OCI-M2 (cell line): ENCODE data around the gene FKBP8.
"Not testable (repeated sequence)": the region's sequence is repeated elsewhere in the genome, so short reads cannot be mapped to it uniquely, and the experiment has no call there.

Experiments
- DNase-seq: peaks from one replicate; lab custom pipeline; 2025; ENCODE audit not compliant: unreplicated experiment; lab: John Stamatoyannopoulos, UW

The FKBP8 gene

GRCh38 chr19:18542941-18543813 is at the start of gene FKBP8:
Gene FKBP8 (minus strand): TSS chr19:18543573. CDS start chr19:18541970, 1,603 bp downstream.
- peak; percentile 63 for DNase-seq

DNA sequence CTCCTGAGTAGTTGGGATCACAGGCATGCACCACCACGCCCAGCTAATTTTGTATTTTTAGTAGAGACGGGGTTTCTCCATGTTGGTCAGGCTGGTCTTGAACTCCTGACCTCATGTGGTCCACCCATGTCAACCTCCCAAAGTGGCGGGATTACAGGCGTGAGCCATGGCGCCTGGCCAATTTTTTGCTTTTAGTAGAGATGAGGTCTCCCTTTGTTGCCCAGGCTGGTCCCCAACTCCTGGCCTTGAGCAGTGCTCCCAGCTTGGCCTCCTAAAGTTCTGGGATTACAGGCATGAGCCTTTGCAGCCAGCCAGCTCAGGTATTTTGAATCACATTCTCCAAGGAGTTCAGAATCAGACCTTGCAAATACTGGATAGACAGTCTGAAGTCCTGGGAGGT is 49.4 kb upstream of the FKBP8 start:
- DNase-seq: not testable (repeated sequence)

DNA sequence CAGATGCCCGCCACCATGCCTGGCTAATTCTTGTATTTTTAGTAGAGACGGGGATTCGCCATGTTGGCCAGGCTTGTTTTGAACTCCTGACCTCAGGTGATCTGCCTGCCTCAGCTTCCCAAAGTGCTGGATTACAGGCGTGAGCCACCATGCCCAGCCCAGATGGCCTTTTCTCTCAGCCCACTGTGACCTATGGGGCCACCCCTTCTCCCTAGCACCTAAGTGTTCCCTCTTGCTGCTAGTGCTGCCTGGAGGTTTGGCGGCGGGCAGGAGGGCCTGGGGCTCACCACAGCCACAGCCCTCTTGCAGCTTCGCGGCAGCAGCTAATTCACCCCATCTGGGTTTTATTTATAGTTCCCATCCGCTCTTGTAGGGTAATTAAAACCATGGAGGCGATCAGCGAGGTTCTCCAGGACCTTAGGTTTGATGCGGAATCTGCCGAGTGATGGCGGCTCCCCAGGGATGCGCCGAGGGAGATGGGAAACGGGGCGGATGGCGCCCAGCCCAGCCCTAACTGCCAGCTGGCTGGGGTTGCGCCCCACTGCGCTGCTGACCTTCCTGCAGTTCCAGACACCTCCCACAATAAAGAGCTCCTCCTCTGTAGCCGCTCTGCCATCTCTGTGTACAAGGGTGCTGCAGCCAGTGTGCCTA is 48.5 kb upstream of the FKBP8 start:
- DNase-seq: no peak

DNA sequence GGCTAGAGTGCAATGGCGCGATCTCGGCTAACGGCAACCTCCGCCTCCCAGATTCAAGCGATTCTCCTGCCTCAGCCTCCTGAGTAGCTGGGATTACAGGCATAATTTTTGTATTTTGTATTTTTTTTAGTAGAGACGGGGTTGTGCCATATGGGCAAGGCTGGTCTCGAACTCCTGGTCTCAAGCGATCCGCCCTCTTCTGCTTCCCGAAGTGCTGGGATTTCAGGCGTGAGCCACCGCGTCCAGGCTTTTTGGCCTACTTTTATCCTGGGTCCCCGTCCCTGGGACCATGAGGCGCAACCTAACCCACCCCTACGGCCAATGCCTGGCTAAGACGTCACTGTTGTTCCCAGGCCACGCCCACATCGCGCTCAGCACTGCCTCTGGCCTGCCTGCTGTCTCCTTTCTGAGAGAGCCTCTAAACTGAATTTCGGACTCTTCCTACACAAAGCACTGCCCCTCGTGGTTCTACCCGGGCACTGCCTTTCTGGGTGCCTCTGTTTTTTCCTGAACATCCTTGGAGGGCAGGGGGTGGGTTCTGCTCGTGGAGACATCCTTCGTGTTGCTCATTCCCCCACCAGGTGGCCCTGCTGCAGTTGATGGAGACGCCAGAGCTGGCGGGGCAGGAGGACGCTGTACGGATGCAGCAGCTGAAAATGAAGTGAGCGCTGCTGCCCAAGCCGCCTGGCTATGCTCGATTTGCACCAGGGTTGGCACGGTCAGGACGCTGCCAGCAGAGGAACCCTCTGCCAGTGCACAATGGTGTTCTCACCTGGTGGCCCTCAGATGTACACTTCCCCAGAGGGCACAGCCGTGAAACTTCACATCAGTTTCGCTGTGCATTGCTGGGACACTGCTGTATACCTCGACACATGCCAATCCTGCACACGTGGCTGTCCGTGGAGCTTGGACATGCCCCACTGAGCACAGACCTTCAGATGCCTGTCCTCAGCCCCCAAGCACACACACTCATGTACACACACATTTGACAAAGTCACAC is 47.2 kb upstream of the FKBP8 start:
- DNase-seq: no peak

DNA sequence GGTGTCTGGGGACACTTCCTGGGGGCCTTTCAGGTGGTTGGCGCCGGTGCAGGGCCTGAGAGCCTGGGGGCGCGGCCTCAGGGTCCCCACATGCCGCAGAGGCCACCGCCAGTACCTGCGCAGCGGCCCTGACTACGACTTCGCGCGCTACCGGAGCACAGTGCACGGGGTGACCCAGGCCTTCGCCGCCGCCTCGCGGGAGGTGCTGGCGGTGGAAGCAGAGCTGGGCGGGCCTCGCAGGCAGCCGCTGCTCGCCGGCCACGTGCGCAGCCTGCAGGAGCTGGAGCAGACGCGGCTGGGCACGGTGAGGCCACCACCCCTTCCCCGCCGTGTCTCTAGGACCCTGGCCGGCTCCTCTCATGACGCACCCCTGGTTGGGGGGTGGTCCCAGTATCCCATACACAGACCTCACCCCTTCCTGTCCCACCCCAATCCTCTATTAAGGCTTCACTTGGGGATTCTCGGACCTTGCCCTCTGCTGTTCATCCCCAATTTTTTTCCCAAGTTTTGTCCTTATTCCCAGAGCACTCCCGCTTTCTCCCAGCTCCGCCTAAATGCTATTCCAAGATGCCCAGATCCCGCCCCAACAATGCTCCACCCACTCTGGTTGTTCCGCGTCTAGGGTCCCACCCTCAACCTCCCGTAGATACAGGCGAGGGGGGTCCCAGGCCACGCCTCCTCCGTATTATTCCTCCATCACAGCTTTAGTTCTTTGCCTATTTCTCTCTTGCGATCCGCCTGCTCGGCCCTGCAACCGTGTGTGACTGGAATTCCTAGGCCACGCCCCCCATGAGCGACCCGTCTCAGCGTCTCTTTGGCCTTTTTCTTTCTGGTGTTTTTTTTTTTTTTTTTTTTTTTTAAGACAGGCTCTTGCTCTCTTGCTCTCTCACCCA is 46.3 kb upstream of the FKBP8 start:
- no peak for DNase-seq

DNA sequence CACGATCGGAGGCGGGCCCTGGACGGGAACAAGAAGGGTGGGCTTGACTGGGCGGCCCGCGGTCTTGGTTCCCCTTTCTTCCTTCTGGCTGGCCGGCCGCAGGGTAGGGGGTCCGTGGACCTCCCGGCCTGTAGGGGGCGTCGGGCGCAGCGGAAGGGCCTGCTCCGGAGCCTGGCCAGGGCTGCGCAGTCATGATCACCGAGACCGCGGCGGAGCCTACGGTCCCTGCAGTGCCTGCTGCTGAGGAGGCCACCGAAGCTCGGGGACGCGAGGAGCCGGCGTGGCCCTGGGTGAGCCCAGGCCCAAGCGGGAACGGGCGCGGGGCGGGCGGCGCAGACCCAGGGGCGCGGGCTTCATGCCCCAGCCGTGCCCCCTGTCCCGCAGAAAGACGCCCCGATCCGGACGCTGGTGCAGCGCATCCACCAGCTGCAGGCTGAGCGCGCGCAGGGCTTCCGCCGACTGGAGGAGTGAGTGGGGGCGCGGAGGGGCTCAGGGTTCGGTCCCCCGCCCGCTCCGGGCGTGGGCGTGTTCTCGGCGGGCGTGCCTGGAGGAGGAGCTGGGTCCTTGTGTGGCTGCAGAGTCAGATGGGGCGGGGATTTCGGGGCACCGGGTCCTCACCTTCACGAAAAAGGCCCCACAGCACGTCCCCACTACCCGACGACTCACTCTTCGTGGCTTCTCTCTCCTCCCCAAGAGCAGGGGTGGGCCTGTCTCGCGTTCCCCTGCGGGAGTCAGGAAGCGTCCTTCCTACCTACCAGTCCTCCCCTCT is 45.4 kb upstream of the FKBP8 start, which contains the start of gene REX1BD:
Gene REX1BD (plus strand): TSS at position 188 of the 769 bp plus-strand sequence. CDS start 4 bp downstream, at position 192.
- peak; percentile 73 for DNase-seq

- DNase-seq: no peak
These were observed 44.7 kb upstream of the FKBP8 start for GRCh38 chr19:18587962-18588610.

DNA sequence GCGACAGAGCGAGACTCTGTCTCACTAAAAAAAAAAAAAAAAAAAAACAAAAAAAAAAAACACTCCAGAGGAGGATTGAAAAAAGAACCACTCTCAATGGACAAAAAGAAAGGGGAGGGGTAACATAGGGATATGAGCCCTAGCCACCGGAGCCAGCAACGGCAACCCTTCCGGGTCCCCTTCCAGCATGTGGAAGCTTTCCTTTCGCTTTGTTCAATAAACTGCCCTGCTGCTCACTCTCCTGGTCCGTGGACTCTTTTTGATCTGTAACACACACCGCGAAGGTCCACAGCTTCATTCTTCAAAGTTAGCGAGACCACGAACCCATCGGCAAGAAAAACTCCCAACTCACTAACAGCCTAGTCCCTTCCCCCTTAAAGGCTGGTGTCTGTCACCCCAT is 44.2 kb upstream of the FKBP8 start:
- DNase-seq: no peak

DNA sequence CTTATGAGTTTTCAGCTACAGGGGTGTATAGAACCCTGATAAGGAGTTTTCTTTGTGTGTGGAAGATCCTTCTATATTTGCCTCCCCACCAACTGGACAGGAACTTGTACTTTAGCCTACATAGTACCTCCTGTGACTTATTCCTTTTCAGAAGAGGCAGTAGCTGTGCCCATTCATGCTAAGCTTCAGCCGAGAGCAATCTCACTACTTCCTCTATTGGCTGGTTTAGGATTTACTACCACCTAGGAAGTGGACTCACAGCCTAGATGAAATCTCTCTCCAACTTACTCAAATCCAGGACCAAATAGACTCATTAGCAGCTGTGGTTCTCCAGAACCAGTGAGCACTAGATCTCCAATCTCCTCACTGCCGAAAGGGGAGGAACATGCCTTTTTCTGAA is 42.9 kb upstream of the FKBP8 start:
- DNase-seq: no peak

- no peak for DNase-seq
These were observed 36.9 kb upstream of the FKBP8 start for GRCh38 chr19:18580311-18580710.

DNA sequence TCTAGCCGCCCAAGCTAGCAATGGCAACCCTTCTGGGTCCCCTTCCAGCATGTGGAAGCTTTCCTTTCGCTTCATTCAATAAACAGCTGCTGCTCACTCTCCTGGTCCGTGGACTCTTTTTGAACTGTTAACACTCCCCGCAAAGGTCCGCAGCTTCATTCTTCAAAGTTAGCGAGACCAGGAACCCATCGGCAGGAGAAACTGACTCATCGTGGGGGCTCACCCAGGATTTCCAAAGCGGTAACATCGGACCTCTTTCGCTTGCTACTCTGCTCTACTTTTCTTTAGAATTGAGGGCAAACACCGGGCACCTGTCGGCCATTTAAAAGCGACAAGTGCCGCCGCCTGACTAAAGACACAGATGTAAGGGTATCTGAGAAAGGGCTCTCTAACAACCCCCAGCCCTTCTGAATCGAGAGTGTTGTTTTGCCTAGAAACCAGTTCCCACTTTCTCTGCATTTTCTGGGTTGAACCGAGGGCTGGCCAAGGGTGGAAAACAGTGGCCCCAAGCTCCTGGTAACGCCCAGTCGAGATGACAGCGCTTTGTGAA is 34.1 kb upstream of the FKBP8 start:
- DNase-seq: no peak

DNA sequence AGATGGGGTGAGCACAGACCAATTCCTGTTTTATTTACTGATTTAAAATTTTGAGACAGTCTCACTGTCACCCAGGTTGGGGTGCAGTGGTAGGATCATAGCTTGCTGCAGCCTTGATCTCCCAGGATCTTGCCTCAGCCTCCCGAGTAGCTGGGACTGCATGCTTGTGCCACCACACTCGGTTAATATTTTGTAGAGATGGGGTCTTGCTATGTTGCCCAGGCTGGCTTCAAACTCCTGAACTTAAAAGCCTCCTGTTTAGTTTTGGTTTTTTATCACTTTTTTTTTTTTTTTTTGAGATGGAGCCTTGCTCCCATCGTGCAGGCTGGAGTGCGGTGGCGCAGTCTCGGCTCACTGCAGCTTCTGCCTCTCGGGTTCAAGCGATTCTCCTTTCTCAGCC is 33.0 kb upstream of the FKBP8 start:
- DNase-seq: no peak

DNA sequence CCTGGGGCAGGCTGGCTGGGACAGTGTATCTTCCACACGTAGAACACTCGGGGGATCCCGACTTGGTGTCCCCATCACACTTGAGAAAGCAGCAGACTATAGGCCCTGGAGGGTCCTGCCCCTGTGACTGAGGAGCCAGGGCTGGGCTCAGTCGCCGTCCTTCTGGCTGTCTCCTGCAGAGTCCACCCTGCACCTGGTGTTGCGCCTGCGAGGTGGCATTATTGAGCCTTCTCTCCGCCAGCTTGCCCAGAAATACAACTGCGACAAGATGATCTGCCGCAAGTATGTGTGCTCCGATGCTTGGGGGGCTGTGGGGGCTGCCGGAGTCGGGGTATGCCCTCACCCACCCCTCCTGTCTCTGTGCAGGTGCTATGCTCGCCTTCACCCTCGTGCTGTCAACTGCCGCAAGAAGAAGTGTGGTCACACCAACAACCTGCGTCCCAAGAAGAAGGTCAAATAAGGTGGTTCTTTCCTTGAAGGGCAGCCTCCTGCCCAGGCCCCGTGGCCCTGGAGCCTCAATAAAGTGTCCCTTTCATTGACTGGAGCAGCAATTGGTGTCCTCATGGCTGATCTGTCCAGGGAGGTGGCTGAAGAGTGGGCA is 31.4 kb upstream of the FKBP8 start:
- no peak for DNase-seq

DNA sequence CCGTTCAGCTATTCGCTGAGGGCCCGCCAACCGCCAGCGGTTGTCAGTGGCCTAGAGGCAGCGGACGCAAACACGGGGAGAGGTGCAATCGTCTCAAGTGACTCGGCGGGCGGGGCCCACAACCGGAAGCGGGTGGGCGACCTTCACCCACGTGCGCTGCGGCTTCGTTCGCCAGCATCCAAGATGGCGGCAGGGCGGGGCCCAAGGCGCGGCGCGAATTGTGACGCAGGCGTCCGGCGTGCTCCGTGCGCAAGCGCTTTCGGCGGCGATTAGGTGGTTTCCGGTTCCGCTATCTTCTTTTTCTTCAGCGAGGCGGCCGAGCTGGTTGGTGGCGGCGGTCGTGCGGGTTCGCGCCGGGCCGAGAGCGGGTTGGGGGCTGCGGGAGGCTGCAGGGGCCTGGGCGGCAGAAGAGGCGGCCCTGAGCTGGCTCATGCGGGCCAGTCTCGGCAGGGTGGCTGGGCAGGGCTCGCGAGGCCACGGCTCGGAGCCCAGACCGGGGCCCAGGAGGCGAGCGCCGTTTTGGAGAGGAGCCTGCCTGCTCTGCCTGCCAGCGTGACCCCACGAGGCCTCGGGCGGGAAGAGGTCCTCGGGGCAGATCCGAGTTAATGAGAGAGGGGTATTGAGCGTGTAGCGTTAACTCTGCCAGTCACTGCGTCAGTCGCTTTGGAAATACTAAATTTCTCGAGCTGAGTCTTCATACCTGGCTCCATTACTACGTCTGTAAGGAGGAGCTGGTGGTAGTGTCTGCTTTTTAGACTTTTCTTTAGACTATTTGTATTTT is 28.4 kb upstream of the FKBP8 start, which contains the start of gene UBA52:
Gene UBA52 (plus strand): TSS at position 294 of the 781 bp plus-strand sequence. CDS start 1,444 bp downstream, outside the sequence.
- DNase-seq: peak; percentile 90

GRCh38 chr19:18568367-18568766 is 25.0 kb upstream of the FKBP8 start:
- no peak for DNase-seq

GRCh38 chr19:18566953-18567352 is 23.6 kb upstream of the FKBP8 start:
- DNase-seq: no peak

DNA sequence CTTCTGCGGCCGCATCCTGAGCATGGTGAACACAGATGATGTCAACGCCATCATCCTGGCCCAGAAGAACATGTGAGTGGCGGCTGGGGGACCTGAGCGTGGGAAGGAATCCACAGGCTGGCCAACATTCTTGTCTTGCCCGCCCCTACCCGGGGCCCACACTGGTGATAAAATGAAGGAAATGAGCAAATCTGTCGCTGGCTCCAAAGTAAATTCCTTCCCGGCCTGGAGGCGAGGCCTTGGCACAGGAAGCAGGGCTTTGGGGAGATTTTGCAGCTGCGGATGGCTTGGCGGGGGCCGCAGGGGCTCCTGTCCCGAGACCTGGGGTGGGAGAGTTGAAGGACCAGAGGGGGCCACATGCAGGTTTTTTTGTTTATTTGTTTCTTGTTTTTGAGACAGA is 18.7 kb upstream of the FKBP8 start:
- DNase-seq: no peak
